OCI-LY1 (cell line): ENCODE measurements around the gene KY.

Experiments used
- H2AFZ ChIP-seq: fragments of 200-600 bp; sonication (generic), shearing (Covaris generic); 2 replicates; pipeline ENCODE4 v1.6.0; 2014; ENCODE audit warnings: antibody characterized with exemption, mild to moderate bottlenecking, low read length
- H3F3A ChIP-seq: fragments of 200-600 bp; sonication (generic), shearing (Covaris generic); 2 replicates; pipeline ENCODE4 v1.6.0; 2014; ENCODE audit warnings: mild to moderate bottlenecking, antibody characterized with exemption, low read length, moderate library complexity; ENCODE audit not compliant: insufficient read depth
- H3K27ac ChIP-seq: fragments of 200-600 bp; sonication (generic); 2 replicates; pipeline ENCODE4 v1.5.1; 2014; ENCODE audit warnings: low read length, mixed run types, mild to moderate bottlenecking, low read depth; ENCODE audit not compliant: poor library complexity, severe bottlenecking
- H3K27me3 ChIP-seq: fragments of 200-600 bp; sonication (generic); 2 replicates; pipeline ENCODE4 v1.6.0; 2014; ENCODE audit warnings: antibody characterized with exemption, mild to moderate bottlenecking, low read length, moderate library complexity; ENCODE audit not compliant: insufficient read depth
- H3K36me3 ChIP-seq: fragments of 200-600 bp; sonication (generic); 2 replicates; pipeline ENCODE4 v1.6.1; 2014; ENCODE audit warnings: mild to moderate bottlenecking, antibody characterized with exemption, low read length, moderate library complexity, mixed read lengths; ENCODE audit not compliant: insufficient read depth
- H3K4me1 ChIP-seq: fragments of 200-600 bp; sonication (generic); 2 replicates; pipeline ENCODE4 v1.5.1; 2014; ENCODE audit warnings: mild to moderate bottlenecking, low read length, moderate library complexity; ENCODE audit not compliant: insufficient read depth, severe bottlenecking
- H3K4me2 ChIP-seq: fragments of 200-600 bp; sonication (generic), shearing (Covaris generic); 2 replicates; pipeline ENCODE4 v1.6.1; 2014; ENCODE audit warnings: low read length
- H3K4me3 ChIP-seq: fragments of 200-600 bp; sonication (generic); 2 replicates; pipeline ENCODE4 v1.5.1; 2014; ENCODE audit warnings: low read length, low read depth, mild to moderate bottlenecking, mixed read lengths; ENCODE audit not compliant: poor library complexity, severe bottlenecking
- H3K79me2 ChIP-seq: fragments of 200-600 bp; shearing (Covaris generic); 2 replicates; pipeline ENCODE4 v1.6.1; 2016; ENCODE audit warnings: mixed run types, low read length, mixed read lengths; ENCODE audit not compliant: insufficient read depth
- H3K9ac ChIP-seq: fragments of 200-600 bp; sonication (generic), shearing (Covaris generic); 2 replicates; pipeline ENCODE4 v1.6.1; 2014; ENCODE audit warnings: mild to moderate bottlenecking, low read length, mixed read lengths
- H3K9me2 ChIP-seq: fragments of 200-600 bp; sonication (generic), shearing (Covaris generic); 2 replicates; pipeline ENCODE4 v1.6.1; 2014; ENCODE audit warnings: low read depth, mild to moderate bottlenecking, low read length, mixed read lengths
- H3K9me3 ChIP-seq: fragments of 200-600 bp; shearing (Covaris generic); 2 replicates; pipeline ENCODE4 v1.6.1; 2014; ENCODE audit warnings: low read length, mixed read lengths
- H4K20me1 ChIP-seq: fragments of 200-600 bp; sonication (generic), shearing (Covaris generic); 2 replicates; pipeline ENCODE4 v1.6.0; 2016; ENCODE audit warnings: mild to moderate bottlenecking, low read length; ENCODE audit not compliant: insufficient read depth
- EZH2 ChIP-seq: fragments of 200-600 bp; sonication (generic), shearing (Covaris generic); IDR thresholded peaks from 2 replicates; pipeline ENCODE4 v1.8.0; 2017; ENCODE audit warnings: borderline replicate concordance, mixed run types, mild to moderate bottlenecking, antibody characterized with exemption, low read length, moderate library complexity, mixed read lengths
- TF ChIP-seq, protein P1 (sequence below): fragments of 200-600 bp; sonication (generic), shearing (Covaris generic); IDR thresholded peaks from 2 replicates; pipeline ENCODE4 v1.5.1; 2017; ENCODE audit warnings: mild to moderate bottlenecking, antibody characterized with exemption, low read length, moderate library complexity, mixed read lengths

The KY gene

DNA sequence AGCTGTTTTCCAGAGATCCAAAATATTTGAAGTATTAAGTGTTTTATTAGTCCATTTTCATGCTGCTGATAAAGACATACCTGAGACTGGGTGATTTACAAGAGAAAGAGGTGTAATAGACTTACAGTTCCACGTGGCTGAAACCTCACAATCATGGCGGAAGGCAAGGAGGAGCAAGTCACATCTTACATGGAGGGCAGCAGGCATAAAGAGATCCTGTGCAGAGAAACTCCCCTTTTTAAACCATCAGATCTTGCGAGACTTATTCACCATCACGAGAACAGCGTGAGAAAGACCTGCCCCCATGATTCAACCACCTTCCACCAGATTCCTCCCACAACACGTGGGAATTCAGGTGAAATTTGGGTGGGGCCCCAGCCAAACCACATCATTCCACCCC, 82.0 kb downstream of the KY start:
- Histone ChIP-seq H3K36me3 (no peaks in the 10 kb centered on the region), H3K27ac (no peak overlapping the region), H3K4me1 (no peaks in the 10 kb centered on the region), H2AFZ (no peak overlapping the region), H3F3A (no peaks in the 10 kb centered on the region), H3K4me2 (no peak overlapping the region), H3K9me3 (no peaks in the 10 kb centered on the region), H4K20me1 (no peaks in the 10 kb centered on the region), H3K27me3 (no peaks in the 10 kb centered on the region), H3K9ac (no peak overlapping the region), H3K4me3 (no peak overlapping the region), H3K79me2 (no peaks in the 10 kb centered on the region), H3K9me2 (no peaks in the 10 kb centered on the region)
- no peak for TF ChIP-seq EZH2
- TF ChIP-seq, protein P1, sequence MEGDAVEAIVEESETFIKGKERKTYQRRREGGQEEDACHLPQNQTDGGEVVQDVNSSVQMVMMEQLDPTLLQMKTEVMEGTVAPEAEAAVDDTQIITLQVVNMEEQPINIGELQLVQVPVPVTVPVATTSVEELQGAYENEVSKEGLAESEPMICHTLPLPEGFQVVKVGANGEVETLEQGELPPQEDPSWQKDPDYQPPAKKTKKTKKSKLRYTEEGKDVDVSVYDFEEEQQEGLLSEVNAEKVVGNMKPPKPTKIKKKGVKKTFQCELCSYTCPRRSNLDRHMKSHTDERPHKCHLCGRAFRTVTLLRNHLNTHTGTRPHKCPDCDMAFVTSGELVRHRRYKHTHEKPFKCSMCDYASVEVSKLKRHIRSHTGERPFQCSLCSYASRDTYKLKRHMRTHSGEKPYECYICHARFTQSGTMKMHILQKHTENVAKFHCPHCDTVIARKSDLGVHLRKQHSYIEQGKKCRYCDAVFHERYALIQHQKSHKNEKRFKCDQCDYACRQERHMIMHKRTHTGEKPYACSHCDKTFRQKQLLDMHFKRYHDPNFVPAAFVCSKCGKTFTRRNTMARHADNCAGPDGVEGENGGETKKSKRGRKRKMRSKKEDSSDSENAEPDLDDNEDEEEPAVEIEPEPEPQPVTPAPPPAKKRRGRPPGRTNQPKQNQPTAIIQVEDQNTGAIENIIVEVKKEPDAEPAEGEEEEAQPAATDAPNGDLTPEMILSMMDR = no peak

DNA sequence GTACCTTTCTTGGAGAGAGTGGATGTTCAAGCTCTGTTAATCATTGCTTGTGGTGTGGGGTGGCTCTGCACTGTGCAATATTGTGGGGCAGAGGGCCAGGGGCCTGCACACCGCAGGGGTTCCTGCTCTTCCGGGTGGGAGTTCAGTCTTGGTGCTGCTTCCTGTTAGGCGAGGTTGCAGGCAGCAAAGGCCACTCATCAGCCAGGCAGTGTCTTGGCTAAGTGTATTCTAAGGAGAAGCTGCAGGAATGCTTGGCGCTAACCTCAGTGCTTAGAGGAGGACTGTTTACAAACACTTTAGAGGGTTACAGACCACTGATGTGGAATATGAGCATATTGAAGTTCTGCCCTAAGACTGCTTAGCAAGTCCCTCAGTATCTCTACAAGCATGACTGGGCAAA, 83.2 kb downstream of the KY start:
- H3K79me2 ChIP-seq = no peaks in the 10 kb centered on the region
- TF ChIP-seq EZH2 = no peak
- TF ChIP-seq, protein P1 = no peak
- no peak overlapping the region for H2AFZ ChIP-seq
- H3K9ac ChIP-seq = no peak overlapping the region
- no peaks in the 10 kb centered on the region for H4K20me1 ChIP-seq
- no peak overlapping the region for H3K4me2 ChIP-seq
- no peaks in the 10 kb centered on the region for H3K9me3 ChIP-seq
- no peaks in the 10 kb centered on the region for H3K4me1 ChIP-seq
- H3F3A ChIP-seq = no peaks in the 10 kb centered on the region
- no peaks in the 10 kb centered on the region for H3K9me2 ChIP-seq
- H3K36me3 ChIP-seq = no peaks in the 10 kb centered on the region
- no peak overlapping the region for H3K27ac ChIP-seq
- H3K4me3 ChIP-seq = no peak overlapping the region
- no peaks in the 10 kb centered on the region for H3K27me3 ChIP-seq

DNA sequence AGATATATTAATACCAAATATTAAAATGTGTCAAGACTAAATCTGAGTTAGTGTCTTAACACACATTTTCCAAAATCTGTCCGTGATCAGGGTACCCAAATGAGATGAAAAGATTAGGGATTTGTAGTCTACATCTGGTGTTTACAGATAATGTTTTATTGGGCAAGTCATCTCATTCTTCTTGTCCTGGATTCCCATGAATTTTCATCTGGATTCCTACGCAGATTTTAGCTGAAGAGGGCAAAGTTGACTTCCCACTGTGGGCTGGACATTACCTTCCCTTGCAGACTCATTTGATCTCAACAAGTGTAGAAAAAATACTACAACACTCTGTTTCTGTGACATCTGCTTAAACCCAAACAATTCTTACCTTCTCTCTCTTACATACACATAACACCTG, 85.8 kb downstream of the KY start:
- TF ChIP-seq EZH2 = no peak
- TF ChIP-seq, protein P1 = no peak
- H3K36me3 ChIP-seq = no peaks in the 10 kb centered on the region

More for the DNA sequence above, 85.8 kb downstream of the KY start:
- Histone ChIP-seq H3K9ac (no peak overlapping the region), H3K4me3 (no peak overlapping the region), H3K27me3 (no peaks in the 10 kb centered on the region), H3K4me1 (no peaks in the 10 kb centered on the region), H3K27ac (no peak overlapping the region), H3F3A (no peaks in the 10 kb centered on the region), H3K4me2 (no peak overlapping the region), H3K9me2 (no peaks in the 10 kb centered on the region), H4K20me1 (no peaks in the 10 kb centered on the region), H2AFZ (no peak overlapping the region), H3K9me3 (no peaks in the 10 kb centered on the region), H3K79me2 (no peaks in the 10 kb centered on the region)
